Measurements from ENCODE around the gene ARF3.

The ARF3 gene

DNA sequence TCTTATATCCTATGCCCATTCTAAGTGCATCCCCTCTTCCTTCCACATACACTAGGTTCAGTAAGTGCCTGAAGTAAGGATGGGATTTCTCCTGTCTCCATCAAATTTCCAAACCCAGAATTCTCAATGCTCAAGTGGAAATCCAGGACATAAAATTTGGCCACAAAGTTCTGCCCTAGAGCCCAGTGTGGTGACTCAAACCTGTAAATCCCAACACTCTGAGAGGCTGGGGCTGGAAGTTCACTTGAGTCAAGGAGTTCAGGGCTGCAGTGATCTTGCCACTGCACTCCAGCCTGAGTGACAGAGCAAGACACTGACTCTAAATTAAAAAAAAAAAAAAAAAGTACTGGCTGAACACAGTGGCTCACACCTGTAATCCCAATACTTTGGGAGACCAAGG lies 4.5 kb upstream of the ARF3 start:
- no peak for DNase-seq

DNA sequence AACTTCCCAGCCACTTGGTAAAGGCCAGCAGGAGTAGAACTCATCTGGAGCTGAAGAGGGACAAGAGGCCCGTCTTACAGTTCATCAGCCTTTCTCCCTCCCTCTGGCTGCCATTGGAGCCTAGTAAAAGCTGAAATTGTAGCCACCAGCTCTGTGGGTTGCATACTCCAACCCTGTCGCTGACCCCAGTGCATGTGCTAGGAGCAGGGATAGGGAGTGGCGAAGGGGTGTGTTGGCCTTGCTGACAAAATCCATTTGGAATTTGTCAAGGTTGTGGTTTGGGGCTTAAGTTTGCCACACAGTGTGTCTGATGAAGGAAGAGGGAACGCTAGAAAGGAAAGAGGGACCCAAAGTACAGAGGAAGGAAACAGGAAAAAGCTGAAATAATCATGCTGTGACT lies 4.0 kb upstream of the ARF3 start:
- DNase-seq: no peak

DNA sequence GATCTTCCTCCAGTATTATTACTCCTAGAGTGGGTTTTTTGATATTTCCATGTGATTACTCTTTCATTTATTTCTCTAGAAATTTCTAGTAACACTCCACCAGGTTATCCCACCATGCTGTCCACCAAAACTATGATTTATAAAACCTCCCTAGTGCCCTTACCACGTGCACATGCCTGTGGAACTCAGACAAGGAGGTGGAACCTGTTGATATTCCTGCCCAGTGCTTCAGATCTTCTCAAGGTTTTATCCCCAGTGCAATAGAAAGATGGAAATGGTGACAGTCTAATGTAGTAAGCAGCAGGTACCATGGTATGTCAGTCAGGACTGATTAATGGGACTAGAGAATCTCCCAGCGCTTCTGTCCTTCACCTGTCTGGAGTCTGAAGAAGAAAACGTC lies 3.5 kb upstream of the ARF3 start:
- no peak for DNase-seq

DNA sequence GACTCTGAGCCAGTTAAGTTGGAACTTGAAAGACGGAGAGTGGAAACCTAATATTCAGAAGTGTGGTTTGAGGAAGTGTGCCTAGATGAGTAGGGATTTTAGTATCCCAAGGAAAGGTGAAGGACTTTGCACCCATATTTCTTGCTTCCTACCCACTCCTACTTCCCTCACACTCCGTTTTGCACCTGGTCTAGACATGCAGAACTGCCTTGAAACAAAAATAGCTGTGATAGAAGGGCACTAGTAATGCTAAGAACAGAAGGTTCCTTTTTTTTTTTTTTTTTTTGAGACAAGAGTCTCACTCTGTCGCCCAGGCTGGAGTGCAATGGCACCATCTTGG lies 732 bp upstream of the ARF3 start:
- no peak for DNase-seq

DNA sequence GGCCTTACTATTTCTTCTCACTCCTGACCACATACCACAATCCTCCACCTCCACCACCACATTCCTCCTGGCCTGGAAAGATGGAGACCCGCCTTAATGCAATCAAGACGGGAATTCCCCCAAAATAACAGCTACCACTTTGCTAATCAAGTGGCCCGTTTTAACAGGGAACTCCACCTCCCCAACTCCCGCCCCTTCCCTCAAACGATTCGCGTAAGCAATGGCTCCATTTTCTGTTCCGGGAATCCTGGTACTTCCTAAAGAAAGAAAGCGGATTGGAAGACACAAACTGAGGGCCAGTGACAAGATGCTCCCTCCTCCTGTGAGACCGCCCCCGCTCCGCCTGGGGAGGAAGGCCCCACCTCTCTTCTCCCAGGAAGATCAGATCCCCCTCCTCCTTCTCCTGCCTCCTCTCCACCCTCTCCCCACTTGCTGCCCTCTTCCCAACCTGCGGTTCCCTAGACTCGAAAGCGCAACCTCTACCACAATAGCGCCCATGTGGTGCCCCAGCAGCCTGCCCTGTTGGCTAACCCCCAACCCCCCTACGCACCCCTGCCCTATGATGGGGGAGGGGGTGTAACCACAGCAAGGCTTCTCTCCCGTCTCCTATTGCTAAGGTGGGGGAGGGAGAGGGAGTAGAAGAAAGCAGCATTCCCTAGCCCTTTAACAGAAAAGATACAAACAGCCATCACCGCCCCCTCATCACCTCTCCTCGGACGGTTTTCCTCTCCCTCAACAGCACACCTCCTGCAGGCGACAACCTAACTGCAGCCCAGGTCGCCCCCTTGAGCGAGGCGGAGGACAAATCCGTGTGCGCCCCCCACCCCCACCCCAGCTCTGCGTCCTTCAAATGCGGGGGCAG lies 777 bp downstream of the ARF3 start:
- peak; percentile 90 to 92 for DNase-seq

DNA sequence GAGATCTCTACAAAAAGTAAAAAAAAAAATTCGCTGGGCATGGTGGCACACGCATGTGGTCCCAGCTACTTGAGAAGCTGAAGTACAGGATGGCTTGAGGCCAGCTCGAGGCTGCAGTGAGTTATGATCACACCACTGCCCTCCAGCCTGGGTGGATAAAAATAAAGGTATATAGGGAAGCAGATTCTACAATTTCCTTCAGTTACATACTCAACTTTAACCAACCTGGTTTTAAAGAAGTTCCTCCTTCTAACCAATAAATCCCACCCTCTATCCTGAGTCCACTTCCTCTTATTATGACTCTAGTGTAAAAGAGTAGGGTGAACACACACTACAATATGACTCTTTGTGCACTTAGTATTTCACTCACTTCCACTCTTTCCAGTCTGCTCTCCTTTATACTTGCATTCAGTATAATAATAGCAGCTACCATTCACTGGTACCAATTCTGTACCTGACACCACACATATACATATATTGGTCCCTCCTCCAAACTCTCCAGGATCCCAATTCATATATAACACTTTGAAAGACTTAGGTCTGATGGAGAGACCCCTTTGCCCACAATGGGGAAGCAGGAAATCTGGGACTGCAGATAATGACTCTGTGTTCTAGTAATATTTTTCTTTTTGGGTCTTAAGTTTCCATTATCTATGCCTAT lies 2.3 kb downstream of the ARF3 start:
- DNase-seq: no peak

DNA sequence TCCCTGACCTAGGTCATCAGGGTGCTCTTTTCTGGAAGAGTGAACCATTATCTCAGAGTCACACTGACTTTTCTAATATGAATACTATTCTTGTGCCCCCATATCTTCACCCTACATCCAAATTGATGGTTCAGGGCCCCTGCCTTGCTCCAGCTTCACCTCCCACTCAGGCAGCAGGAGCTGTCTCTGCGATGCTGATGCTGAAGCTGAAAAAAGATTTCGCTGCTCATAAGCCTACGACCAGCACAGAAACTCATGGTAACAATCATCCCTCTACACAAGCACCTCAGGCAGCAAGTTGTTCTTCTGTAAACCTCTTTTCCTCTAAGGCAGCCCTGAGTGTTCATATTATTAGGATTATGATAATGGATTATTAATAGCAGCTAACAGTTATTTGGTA lies 3.2 kb downstream of the ARF3 start:
- DNase-seq: no peak

DNA sequence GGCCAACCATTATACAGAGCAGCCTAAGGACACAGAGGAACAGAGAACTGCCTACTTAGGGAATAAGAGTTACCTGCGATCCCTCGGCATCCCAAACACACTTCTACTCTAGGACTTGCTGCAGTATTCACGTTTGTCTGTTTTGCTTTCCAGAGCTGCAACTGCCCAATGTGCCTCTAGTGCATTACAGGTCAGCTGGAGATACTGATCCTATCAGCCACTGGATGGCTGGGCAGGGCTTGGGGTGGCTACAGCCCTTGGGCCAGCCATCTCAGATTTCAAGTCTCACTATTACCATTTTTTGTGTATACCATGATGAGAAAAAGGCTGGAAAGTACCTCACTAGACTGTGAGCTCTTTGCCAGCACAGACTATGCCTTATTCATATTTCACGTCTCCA lies 4.6 kb downstream of the ARF3 start:
- DNase-seq: no peak

DNA sequence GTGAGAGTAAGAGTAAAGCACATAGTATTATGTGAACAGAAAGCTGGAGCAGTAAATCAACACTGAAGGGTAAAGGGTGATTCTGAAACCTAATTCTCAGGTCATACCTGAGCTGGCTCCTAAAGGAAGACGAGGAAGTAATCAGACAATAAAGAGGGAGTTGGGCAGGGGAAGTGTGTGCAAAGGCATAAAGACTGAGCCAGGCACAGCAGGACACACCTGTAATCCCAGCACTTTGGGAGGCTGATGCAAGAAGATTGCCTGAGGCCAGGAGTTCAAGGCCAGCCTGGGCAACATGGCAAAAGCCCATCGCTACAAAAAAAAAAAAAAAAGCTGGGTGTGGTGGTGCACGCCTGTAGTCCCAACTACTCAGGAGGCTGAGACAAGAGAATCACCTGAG lies 9.6 kb downstream of the ARF3 start:
- no peak for DNase-seq

DNA sequence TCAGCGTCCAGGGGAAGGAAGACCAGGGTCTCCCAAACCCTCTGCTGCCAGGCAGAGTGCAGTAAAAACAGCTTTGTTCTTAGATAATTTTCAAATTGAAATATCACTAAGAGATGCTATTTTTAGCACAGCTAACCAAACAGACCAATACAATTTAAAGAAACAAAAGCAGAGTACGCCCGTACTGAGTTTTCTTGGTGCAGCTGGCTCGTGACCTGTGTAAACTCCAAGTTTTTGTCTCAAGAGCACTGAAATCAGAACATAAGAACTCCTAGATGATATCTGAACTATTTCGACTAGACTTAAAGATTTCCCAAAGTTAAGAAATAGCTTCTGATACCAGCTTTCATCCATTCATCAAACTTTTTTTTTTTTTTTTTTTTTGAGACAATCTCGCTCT lies 10.3 kb downstream of the ARF3 start:
- no peak for DNase-seq

DNA sequence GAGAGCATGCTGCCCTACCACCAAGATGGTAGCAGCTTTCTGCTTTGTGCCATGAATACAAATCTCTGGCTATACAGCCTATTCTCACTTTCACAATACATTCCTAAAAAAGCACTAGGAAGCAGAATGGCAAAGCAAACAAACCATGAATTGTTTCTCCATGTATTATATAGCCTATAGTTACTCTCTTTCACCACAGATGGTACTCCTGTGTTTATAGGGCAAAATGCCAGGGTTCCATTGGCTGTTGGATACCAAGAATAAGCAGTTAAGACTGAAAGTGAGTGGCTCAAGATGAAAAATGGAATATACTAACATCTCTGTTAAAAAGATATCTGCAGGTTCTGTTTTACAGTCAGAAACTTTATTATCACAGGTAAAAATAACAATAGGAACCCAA lies 11.1 kb downstream of the ARF3 start:
- DNase-seq: peak; percentile 37 to 66

DNA sequence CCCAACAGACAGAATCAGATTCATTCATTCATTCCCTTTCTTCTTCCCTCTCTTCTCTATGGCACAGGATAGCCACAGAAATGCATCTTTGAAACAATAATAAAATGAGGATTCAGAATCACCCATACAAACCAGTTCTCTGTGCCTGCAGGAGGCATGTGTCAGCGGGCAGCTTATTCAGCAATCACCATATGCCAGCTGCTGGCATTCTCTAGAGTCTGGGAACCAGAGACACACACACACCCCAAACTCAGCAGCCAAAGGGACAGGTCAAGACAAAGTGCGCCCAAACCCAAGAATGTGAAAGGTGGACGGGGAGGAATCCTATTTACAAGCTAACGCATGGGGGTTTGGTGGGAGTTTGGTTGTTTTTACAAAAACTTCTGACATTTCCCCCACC lies 14.1 kb downstream of the ARF3 start:
- DNase-seq: no peak

DNA sequence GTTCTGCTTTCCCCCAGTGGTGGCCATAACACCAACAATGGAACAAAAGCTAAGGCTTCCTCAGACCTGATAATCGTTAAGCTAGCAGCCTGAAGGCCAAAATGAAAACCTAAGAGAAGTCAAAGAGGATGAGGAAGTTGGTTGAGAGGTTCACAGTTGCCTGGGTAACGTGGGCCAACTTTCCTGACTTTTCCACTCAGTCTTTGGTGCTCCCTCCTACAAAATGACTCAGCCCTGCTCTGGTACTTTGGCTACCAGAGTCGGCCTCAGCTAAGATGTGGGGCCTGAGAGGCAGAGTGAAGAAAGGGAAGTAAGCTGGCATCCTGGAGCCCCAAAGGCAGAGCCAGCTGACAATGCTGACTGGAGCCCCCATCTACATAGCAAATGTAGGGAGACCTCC lies 17.1 kb downstream of the ARF3 start:
- no peak for DNase-seq

DNA sequence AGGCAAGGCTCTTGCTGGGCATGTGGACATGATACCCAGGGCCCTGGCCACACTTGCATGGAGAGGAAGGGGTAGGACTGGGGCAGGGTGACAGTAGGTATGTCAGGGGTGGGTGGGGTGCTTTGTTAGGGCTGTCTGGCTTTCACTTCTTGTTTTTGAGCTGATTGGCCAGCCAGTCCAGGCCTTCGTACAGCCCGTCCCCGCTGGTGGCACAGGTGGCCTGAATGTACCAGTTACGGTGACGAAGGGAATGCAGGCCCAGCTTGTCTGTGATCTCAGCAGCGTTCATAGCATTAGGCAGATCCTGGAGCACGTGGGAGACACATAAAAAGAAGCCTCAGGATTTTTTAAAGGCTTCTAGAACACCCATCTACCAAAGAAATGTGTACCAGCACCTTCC lies 18.5 kb downstream of the ARF3 start:
- DNase-seq: no peak

DNA sequence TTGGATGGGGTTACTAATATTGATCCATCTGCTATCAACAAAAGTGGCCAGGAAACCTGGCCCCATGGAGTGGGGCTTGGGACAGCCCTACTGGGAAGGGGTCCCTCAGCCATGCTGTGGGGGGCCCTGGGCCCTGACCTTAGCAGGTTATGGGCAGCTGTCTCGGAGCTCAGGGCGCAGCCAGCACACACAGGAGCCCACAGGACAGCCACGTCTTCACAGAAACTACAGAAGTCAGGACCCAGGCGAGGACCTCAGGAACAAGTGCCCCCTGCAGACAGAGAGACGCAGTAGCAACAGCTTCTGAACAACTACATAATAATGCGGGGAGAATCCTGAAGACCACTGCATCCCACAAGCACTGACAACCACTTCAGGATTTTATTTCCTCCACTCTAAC lies 20.1 kb downstream of the ARF3 start:
- DNase-seq: no peak

DNA sequence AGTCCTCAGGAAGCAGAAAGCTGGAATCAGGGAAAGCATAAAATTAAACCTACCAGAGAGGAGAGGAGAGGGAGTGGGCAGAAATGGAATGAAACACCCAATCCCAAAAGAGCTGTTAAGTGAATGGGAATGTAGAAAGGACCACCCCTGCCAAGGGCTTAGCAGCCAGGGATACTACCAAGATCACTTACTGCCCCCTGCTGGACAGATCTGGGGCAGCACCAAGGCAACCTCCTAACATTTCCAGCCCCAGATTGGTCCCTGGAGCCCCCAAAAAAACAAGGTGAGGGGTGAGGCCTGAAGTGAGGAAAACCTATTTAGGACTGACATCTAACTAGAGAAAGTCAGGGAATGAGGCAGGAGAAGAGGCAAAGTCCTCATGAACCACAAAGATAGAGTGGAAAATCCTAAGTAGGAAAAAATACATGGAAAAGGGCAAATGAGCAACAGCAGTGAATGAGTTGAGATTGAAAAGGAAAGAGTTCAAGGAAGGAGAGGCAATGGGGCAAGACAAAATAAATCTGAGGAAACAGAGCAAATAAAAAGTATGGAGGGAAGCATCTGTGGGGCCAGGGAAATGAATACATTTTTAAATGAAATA lies 20.8 kb downstream of the ARF3 start:
- DNase-seq: peak; percentile 35 to 59

DNA sequence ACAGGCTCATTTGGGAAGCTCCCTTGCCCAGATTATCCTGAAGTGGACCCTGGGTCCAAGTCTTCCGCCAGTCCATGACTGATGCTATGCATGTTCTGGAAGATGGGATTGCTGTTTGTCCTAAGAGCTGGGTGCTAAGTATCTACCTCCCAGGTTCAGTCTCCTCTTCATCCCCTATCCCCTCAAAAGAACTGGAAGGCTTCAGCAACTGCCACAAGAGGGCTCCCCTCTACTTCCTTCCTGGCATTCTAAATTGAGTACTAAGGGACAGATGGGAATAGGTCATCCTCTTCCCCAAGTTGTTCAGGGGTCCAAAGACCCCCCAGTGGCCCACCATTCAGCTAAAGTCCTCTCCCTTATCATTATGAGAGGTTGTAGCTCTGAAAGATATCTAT lies 23.0 kb downstream of the ARF3 start:
- DNase-seq: no peak

DNA sequence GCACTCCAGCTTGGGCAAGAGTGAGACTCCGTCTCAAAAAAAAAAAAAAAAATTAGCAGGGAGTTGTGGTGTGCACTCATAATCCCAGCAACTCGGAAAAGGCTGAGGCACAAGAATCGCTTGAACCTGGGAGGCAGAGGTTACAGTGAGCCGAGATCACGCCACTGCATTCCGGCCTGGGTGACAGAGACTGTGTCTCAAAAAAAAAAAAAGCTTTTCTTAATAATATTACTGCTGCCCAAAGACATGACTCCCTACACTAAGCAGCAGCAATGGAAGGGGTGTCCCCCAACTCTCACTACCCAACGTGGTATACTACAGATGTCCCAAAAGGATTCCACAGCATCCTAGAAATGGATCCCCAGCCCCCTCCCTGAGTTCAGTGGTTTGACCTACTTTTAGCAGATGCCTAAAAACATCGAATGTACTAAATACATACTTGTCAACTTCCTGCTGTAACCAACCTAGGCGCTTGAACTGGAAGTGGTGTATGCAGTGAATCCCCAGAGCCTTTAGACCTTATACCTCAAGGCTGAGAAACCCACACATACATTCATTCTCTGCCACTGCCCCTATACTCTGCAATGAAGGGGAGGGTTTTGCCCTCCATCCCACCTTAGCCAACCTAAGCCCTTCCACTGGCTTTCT lies 23.5 kb downstream of the ARF3 start:
- DNase-seq: no peak

DNA sequence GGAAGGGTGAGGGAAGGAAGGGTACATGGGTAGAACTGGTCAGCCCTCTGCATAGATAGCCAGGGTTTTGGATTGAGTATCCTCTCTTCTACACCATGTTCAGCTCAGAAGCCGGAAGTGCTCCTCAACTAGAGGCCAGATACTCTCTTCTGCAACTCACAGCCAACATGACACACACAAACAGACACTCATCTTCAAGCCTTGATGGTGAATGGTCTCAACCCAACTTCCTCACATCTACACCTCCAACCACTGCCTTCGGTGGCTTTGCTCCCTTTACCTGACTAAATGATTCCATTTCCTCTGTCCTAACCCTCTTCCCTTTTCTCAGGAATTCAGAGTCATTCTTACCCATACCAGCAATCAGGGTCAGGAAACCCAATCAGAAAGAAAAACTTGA lies 24.4 kb downstream of the ARF3 start:
- no peak for DNase-seq

DNA sequence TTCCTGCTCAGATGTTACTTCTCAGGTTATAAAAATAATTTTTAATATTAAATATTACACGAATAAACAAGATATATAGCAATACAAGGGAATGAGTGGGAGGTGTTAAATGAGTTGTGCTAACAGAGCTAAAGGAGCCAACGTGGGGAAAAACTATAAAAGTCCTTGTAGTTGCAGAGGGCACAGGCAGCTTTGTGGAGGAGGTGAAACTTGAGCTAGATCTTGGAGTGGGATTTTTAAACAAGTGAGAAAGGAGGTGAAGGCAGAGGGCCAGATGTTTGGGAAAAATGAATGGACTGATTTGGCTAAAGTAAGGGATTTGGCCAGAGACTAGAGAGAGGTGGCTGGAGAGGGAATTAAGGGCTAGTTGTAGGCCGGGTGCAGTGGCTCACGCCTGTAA lies 26.8 kb downstream of the ARF3 start:
- DNase-seq: no peak

DNA sequence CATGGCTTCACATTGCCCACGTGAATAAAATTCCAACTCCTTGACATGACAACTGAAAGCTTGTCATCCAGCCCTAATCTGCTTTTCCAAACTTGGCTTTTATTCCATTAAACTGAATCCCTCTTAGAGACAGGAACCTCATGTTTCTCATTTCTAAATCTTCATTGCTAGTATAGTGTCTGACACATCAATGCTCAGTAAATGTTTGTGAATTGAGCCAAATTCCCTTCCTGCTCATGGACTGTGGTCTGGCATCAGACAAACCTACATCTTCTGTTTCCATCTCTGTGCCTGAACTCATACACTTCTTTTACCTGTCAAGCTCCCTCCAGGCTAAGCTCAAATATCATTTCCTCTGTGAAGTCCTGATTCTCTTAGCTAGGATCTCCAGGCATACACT lies 27.7 kb downstream of the ARF3 start:
- no peak for DNase-seq

DNA sequence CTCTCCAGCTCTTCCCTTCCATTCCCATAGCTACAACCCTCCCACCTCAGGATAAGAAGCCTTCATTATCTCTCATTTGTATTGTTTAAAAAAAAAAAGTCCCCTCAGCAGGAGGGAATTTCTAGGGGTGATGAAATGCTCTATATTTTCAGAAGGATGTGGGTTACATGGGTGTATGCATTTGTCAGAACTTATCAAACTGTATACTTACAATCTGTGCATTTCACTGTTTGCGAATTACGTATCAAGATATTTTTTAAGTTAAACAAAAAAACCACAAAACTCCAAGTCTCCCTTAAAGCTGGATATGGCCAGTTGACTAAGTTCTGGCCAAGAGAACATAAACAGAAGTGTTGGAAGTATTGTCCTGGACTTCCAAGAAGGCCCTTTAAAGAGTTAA lies 30.0 kb downstream of the ARF3 start:
- no peak for DNase-seq

DNA sequence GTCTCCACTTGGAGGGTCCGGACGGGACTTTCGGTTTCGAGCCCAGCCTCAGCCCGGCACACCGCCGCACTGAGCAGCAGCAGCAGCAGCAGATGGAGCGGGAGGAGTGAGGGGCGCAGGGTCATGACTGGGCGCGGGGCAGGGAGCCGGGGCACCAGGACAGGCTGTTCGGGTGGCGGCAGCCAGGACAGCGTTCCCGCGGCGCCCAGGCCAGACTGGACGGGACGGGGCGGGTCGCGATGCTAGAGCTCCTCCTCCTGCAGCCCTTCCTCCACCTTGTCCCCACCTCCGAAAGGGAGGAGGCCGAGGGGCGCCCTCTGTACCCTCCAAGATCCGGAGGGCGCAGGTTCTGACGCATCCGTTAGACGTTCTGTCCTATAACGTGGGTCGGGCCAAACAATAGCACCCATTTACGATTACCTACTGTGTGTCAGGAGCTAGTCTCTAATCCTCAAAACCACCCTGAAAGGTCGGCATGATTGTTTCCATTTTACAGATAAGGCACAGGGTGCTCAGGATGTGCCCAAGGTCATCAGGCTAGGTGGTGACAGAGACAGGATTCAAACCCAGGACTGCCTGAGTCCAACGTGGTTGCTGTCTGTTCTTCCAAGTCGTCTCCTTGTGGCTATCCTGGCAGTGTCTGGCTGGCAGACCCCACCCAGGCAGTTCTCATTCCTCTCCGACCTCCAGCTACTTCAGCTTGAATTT lies 31.8 kb downstream of the ARF3 start, which contains the start of gene FKBP11:
Gene FKBP11 (minus strand): TSS at position 189 of the 708 bp plus-strand sequence. CDS start 64 bp downstream, at position 125.
- DNase-seq: no peak
